Smooth muscle cell (in vitro differentiated cells): Measurements from ENCODE around the gene SLC2A11. TPM values are rescaled to one million over a fixed set of nuclear protein-coding genes. Genes with fewer than 3 reads are reported as not detected.

ENCODE experiments used
- DNase-seq: peaks from one replicate; lab custom pipeline; 2025; ENCODE audit not compliant: unreplicated experiment; lab: John Stamatoyannopoulos, UW
- H2AFZ ChIP-seq: fragments of 200-600 bp; sonication (generic); 2 replicates; pipeline ENCODE4 v1.6.0; 2016; ENCODE audit warnings: antibody characterized with exemption, low read depth, mild to moderate bottlenecking
- H3F3A ChIP-seq: fragments of 200-600 bp; sonication (generic); 2 replicates; pipeline ENCODE4 v1.6.0; 2017; ENCODE audit warnings: antibody characterized with exemption, low read depth
- H3K27ac ChIP-seq: fragments of 200-600 bp; sonication (generic); 2 replicates; pipeline ENCODE4 v1.5.1; 2016; ENCODE audit warnings: low read depth, mild to moderate bottlenecking
- H3K27me3 ChIP-seq: fragments of 200-600 bp; sonication (generic); 2 replicates; pipeline ENCODE4 v1.6.1; 2016; ENCODE audit warnings: low read depth, mild to moderate bottlenecking
- H3K36me3 ChIP-seq: fragments of 200-600 bp; sonication (generic); 2 replicates; pipeline ENCODE4 v1.5.1; 2016; ENCODE audit warnings: low read depth
- H3K4me1 ChIP-seq: fragments of 200-600 bp; sonication (generic); 2 replicates; pipeline ENCODE4 v1.5.1; 2016; ENCODE audit warnings: low read depth
- H3K4me2 ChIP-seq: fragments of 200-600 bp; sonication (generic); 2 replicates; pipeline ENCODE4 v1.6.0; 2016; ENCODE audit warnings: mild to moderate bottlenecking
- H3K4me3 ChIP-seq: fragments of 200-600 bp; sonication (generic); 2 replicates; pipeline ENCODE4 v1.5.1; 2016; ENCODE audit warnings: mild to moderate bottlenecking
- H3K79me2 ChIP-seq: fragments of 200-600 bp; sonication (generic); 2 replicates; pipeline ENCODE4 v1.6.0; 2016; ENCODE audit warnings: low read depth, mild to moderate bottlenecking
- H3K9ac ChIP-seq: fragments of 200-600 bp; sonication (generic); 2 replicates; pipeline ENCODE4 v1.6.0; 2016; ENCODE audit warnings: low read depth
- H3K9me3 ChIP-seq: fragments of 200-600 bp; sonication (generic); replicated peaks from 2 replicates; pipeline ENCODE4 v1.5.1; 2016; ENCODE audit warnings: low read depth
- H4K20me1 ChIP-seq: fragments of 200-600 bp; sonication (generic); 2 replicates; pipeline ENCODE4 v1.6.0; 2016; ENCODE audit warnings: low read depth
- WGBS: methylation state at CpG from one replicate; pipeline ENCODE4 v1.1.7; 2016; ENCODE audit warnings: low lambda C conversion rate; 5-methylcytosine and 5-hydroxymethylcytosine counted together
- polyA plus RNA-seq: library from polyadenylated mRNA; unstranded; fragments of >200 nt; fragmentation: Nextera tagmentation; extraction: Ambion mirVana; gene quantifications from 2 replicates; pipeline ENCODE4 v1.2.1, GENCODE V29; 2016
- total RNA-seq: library from RNA; depleted of rRNA; stranded (reverse); fragments of >200 nt; gene quantifications from 2 replicates; pipeline ENCODE4 v1.2.3, GENCODE V29; 2014
- TF ChIP-seq, protein P1 (sequence below): fragments of 200-600 bp; sonication (generic); IDR thresholded peaks from 2 replicates; pipeline ENCODE4 v1.5.1; 2017; ENCODE audit warnings: borderline replicate concordance, mild to moderate bottlenecking, antibody characterized with exemption; ENCODE audit not compliant: insufficient read depth, poor library complexity, severe bottlenecking

SLC2A11 gene
- total and polyA plus RNA-seq, 2 experiments from 2014 or later: 3.5 to 9.5 TPM

DNA sequence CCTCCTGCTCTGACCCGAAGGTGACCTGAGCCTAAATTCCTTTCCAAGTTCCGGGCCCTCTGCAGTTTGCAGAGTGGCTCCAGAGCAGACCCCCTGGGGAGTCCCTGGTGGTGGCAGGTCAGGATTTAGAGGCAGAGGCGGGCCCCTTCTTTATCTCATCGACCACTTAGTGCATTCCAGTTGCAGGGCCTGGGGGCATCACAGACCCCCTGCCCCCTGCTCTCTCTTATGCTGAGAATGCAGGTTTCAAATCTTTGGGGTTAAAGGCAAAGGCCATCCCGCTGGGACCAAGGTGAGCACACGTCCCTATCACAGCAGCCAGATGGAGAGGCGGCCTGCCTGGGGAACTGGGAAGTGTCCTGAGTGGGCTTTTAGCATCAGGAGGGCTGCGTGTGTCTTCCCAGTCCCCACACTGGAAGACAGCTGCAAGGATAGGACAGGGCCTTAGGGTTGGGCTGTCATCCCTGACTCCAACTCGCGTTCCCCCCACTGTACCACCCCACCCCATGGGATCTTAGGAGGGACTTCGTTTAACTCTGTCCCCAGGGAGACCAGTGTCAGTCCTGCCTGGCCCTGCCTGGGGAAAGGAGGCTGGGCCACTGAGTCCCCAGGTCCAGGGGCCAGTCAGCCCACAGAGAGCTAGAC lies 30.2 kb upstream of the SLC2A11 start:
- Histone ChIP-seq H3K4me3 (no peak overlapping the region), H3K36me3 (no peaks in the 10 kb centered on the region), H2AFZ (no peak overlapping the region), H3K27me3 (no peaks in the 10 kb centered on the region), H3K9me3 (no peaks in the 10 kb centered on the region), H4K20me1 (peaks cover 26% of the 10 kb centered on the region), H3K27ac (peak overlapping the region; percentile 74), H3K4me1 (no peaks in the 10 kb centered on the region), H3K4me2 (no peak overlapping the region), H3F3A (peaks cover 18% of the 10 kb centered on the region), H3K9ac (no peak overlapping the region), H3K79me2 (peaks cover 14% of the 10 kb centered on the region)
- TF ChIP-seq, protein P1, sequence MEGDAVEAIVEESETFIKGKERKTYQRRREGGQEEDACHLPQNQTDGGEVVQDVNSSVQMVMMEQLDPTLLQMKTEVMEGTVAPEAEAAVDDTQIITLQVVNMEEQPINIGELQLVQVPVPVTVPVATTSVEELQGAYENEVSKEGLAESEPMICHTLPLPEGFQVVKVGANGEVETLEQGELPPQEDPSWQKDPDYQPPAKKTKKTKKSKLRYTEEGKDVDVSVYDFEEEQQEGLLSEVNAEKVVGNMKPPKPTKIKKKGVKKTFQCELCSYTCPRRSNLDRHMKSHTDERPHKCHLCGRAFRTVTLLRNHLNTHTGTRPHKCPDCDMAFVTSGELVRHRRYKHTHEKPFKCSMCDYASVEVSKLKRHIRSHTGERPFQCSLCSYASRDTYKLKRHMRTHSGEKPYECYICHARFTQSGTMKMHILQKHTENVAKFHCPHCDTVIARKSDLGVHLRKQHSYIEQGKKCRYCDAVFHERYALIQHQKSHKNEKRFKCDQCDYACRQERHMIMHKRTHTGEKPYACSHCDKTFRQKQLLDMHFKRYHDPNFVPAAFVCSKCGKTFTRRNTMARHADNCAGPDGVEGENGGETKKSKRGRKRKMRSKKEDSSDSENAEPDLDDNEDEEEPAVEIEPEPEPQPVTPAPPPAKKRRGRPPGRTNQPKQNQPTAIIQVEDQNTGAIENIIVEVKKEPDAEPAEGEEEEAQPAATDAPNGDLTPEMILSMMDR: no peak
- no peak for DNase-seq
- 95% methylated on average over 11 of the region's 11 CpGs for WGBS

DNA sequence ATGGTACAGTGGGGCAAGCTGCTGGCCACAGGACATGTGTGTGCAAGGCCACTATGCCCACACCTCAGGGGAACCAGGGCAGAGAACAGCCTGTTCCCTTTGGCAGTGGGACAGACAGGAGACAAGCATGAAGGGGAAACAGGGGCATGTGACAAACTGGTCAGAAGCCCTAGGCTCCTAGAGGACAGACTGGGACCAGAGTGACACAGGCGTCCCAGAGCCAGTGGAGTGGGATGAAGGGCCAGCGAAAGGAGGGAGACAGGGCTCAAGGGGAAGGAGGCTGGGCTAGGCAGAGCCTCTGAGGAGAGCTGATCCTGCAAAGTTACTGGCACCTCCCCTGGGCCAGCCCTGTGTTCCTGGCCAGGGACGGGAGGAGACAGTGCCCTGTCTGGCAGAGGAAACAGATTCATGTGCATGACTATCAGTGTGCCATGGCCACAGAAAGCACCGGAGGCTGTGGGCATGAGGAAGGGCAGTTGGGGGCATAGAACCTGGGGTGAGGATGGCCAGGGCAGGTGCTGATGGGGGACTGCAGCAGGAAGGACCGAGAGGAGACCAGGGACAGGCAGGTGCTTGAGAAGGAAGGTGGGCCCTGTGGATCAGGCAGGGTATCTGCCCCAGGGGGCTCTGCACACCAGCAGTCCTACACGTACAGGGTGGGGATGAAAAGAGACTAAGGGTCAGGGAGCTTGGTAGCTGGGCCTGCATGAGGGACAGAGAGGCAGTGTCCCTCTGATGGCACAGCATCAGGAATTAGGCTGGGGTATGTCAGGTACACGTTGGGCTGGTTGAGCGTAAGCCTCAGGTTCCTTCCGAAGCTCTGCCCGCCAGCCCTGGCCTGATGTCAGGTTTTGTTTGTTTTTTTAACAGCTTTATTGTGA lies 28.6 kb upstream of the SLC2A11 start:
- H3K36me3 ChIP-seq: no peaks in the 10 kb centered on the region
- TF ChIP-seq, protein P1: no peak
- H3F3A ChIP-seq: peaks cover 14% of the 10 kb centered on the region
- WGBS: 94% methylated on average over 10 of the region's 10 CpGs
- no peaks in the 10 kb centered on the region for H3K4me1 ChIP-seq
- H3K79me2 ChIP-seq: peaks cover 14% of the 10 kb centered on the region
- no peaks in the 10 kb centered on the region for H3K27me3 ChIP-seq
- H3K9ac ChIP-seq: no peak overlapping the region
- no peak overlapping the region for H2AFZ ChIP-seq
- H3K27ac ChIP-seq: peak overlapping the region; percentile 32
- peak overlapping the region; percentile 7 for H3K4me2 ChIP-seq
- no peak overlapping the region for H3K4me3 ChIP-seq
- no peak for DNase-seq
- no peaks in the 10 kb centered on the region for H3K9me3 ChIP-seq
- peaks cover 35% of the 10 kb centered on the region for H4K20me1 ChIP-seq

DNA sequence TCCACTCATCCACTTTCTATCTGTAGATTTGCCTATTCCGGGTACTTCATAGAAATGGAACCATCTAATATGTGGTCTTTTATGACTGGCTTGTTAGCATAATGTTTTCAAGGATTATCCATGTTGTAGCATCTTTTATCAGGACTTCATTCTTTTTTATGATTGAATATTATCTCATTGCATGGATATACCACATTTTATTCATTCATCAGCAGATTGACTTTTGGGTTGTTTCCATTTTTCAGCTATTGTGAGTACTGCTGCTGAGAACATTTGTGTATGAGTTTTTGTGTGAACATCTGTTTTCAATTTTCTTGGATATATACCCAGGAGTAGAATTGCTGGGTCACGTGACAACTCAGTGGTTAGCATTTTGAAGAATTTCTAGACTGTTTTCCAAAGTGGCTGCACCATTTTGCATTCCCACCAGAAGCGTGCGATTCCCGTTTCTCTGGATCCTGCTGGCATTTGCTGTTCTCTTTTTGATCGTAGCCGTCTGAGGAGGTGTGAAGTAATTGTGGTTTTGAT lies 27.8 kb upstream of the SLC2A11 start:
- Histone ChIP-seq H3K4me1 (no peaks in the 10 kb centered on the region), H3K9me3 (no peaks in the 10 kb centered on the region), H3K79me2 (peaks cover 14% of the 10 kb centered on the region), H3K36me3 (no peaks in the 10 kb centered on the region), H3K4me2 (peak overlapping the region; percentile 57), H3K4me3 (no peak overlapping the region), H3F3A (peaks cover 13% of the 10 kb centered on the region), H4K20me1 (peaks cover 35% of the 10 kb centered on the region), H3K9ac (no peak overlapping the region), H3K27ac (peak overlapping the region; percentile 43), H2AFZ (no peak overlapping the region), H3K27me3 (no peaks in the 10 kb centered on the region)
- 44% methylated on average over 7 of the region's 7 CpGs for WGBS
- no peak for DNase-seq
- TF ChIP-seq, protein P1: no peak
